Measurements from ENCODE around the gene RHOG.
"Not testable (repeated sequence)": the region's sequence is repeated elsewhere in the genome, so short reads cannot be mapped to it uniquely, and the experiment has no call there.

RHOG gene

DNA sequence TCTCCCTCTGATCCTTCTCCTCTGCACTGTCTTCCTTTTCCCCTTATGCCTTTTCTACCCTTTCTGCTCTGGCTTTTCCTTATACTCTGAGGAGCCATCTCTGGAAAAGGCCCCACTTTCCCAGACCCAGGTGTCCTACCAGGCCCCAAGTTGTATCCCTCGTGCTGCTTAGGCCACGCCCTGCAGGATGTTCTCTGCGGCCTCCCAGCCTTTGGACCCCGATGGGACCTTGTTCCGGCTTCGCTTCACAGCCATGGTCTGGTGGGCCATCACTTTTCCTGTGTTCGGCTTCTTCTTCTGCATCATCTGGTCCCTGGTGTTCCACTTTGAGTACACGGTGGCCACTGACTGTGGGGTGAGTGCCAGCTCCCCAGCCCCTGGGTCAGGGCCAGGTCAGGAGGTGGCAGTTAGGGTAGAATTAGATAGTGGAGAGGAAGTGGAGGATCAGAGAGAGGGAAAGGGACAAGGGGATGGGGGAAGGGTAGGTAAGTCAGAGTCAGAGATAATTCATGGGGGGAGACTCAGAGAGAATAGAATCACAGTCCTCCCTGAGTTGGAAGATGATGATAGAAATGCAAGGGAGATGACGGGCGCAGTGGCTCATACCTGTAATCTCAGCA, 23.5 kb downstream of the RHOG start:
- TF ChIP-seq TAF1 (IDR thresholded peaks at IDR 0.05; ENCODE audit: low read depth, low read length): no peak
- no peak for TF ChIP-seq SPI1 (IDR thresholded peaks at IDR 0.05; ENCODE audit: low read depth, low read length)
- TF ChIP-seq PAX5 (IDR thresholded peaks at IDR 0.05; ENCODE audit: insufficient read depth, low read length, severe bottlenecking): no peak
- TF ChIP-seq POLR2AphosphoS5 (IDR thresholded peaks at IDR 0.05; ENCODE audit: low read depth, low read length): no peak
- TF ChIP-seq POLR2A (IDR thresholded peaks at IDR 0.05; ENCODE audit: low read depth, low read length): no peak
- no peak for TF ChIP-seq POU2F2 (IDR thresholded peaks at IDR 0.05; ENCODE audit: low read depth, low read length)
- FAIRE-seq (no peak), DNase-seq (ENCODE audit: insufficient read length, low spot score) (no peak)

DNA sequence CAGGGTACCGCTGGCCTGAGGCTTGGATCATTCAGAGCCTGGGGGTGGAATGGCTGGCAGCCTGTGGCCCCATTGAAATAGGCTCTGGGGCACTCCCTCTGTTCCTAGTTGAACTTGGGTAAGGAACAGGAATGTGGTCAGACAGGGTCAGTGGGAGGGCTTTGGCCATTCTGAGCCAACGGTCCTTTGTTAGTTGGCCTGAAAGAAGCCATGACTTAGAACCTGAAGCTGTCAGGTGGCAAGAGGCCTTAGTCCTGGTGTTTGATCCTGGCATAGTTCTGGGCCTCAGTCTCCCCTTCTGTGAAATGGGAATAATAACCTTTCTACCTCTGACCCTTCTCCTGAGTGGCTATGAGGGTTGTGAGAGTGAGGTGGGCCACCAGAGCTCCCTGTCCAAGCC, 24.1 kb downstream of the RHOG start:
- TF ChIP-seq POLR2AphosphoS5 (IDR thresholded peaks at IDR 0.05; ENCODE audit: low read depth, low read length) (no peak), SPI1 (IDR thresholded peaks at IDR 0.05; ENCODE audit: low read depth, low read length) (no peak), POU2F2 (IDR thresholded peaks at IDR 0.05; ENCODE audit: low read depth, low read length) (no peak), POLR2A (IDR thresholded peaks at IDR 0.05; ENCODE audit: low read depth, low read length) (no peak), TAF1 (IDR thresholded peaks at IDR 0.05; ENCODE audit: low read depth, low read length) (no peak), PAX5 (IDR thresholded peaks at IDR 0.05; ENCODE audit: insufficient read depth, low read length, severe bottlenecking) (no peak)
- FAIRE-seq: no peak
- DNase-seq (ENCODE audit: insufficient read length, low spot score): no peak

- FAIRE-seq (no peak), DNase-seq (ENCODE audit: insufficient read length, low spot score) (no peak)
- TF ChIP-seq POLR2AphosphoS5 (IDR thresholded peaks at IDR 0.05; ENCODE audit: low read depth, low read length) (no peak), POU2F2 (IDR thresholded peaks at IDR 0.05; ENCODE audit: low read depth, low read length) (no peak), SPI1 (IDR thresholded peaks at IDR 0.05; ENCODE audit: low read depth, low read length) (no peak), POLR2A (IDR thresholded peaks at IDR 0.05; ENCODE audit: low read depth, low read length) (no peak), TAF1 (IDR thresholded peaks at IDR 0.05; ENCODE audit: low read depth, low read length) (no peak), PAX5 (IDR thresholded peaks at IDR 0.05; ENCODE audit: insufficient read depth, low read length, severe bottlenecking) (no peak)
Observed at GRCh38 chr11:3815845-3816244, 24.9 kb downstream of the RHOG start.

DNA sequence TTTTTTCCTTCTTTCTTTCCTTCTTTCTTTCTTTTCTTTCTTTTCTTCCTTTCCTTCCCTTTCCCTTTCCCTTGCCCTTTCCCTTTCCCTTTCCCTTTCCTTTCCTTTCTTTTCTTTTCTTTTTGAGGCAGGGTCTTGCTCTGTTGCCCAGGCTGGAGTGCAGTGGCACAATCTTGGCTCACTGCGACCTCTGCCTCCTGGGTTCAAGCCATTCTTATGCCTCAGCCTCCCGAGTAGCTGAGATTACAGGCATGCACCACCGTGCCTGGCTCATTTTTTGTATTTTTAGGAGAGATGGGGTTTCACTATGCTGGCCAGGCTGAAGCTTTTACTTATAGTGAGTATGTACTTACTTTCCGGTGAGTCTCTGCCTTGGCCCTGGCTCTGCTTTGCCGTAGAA, 25.9 kb downstream of the RHOG start:
- not testable (repeated sequence) for DNase-seq (ENCODE audit: insufficient read length, low spot score); FAIRE-seq

DNA sequence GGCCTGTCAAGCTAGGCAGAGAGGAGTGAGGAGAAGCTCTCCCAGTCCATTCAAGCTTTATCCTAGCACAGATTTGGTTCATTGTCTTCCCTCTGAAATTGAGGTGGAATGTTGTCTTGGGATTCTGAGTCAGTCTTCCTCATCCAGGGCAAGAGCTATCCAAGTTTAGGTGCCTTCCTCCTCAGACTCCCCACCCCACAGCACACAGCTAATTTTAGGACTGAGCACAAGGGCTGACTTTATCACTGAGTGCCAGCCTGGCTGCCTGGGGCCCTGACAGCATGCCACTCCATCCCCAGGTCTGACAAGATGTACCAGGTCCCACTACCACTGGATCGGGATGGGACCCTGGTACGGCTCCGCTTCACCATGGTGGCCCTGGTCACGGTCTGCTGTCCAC, 29.8 kb downstream of the RHOG start:
- DNase-seq (ENCODE audit: insufficient read length, low spot score) (no peak), FAIRE-seq (no peak)
- TF ChIP-seq POU2F2 (IDR thresholded peaks at IDR 0.05; ENCODE audit: low read depth, low read length) (no peak), POLR2AphosphoS5 (IDR thresholded peaks at IDR 0.05; ENCODE audit: low read depth, low read length) (no peak), PAX5 (IDR thresholded peaks at IDR 0.05; ENCODE audit: insufficient read depth, low read length, severe bottlenecking) (no peak), POLR2A (IDR thresholded peaks at IDR 0.05; ENCODE audit: low read depth, low read length) (no peak), SPI1 (IDR thresholded peaks at IDR 0.05; ENCODE audit: low read depth, low read length) (no peak), TAF1 (IDR thresholded peaks at IDR 0.05; ENCODE audit: low read depth, low read length) (no peak)

DNA sequence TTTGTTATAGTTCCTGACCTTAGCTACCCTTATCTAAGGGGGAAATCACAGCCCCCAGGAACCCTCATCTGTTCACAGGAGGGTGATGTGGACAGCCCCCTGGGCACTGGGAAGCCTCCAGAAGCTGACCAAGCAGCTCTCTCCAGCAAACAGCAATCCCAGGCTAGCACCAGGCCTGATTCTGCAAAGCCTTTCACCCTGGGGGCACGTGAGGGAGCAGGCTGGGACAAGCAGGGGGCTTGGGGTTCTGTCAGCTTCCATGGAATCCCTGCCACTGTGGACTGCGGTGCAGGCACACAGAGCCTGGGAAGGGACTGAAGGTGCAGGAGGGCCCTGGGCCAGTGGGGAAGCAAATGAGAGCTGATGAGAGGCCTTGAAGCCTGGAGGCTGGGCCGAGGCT, 30.3 kb downstream of the RHOG start:
- FAIRE-seq (no peak), DNase-seq (ENCODE audit: insufficient read length, low spot score) (no peak)
- TF ChIP-seq POLR2AphosphoS5 (IDR thresholded peaks at IDR 0.05; ENCODE audit: low read depth, low read length) (no peak), SPI1 (IDR thresholded peaks at IDR 0.05; ENCODE audit: low read depth, low read length) (no peak), POU2F2 (IDR thresholded peaks at IDR 0.05; ENCODE audit: low read depth, low read length) (no peak), POLR2A (IDR thresholded peaks at IDR 0.05; ENCODE audit: low read depth, low read length) (no peak), TAF1 (IDR thresholded peaks at IDR 0.05; ENCODE audit: low read depth, low read length) (no peak), PAX5 (IDR thresholded peaks at IDR 0.05; ENCODE audit: insufficient read depth, low read length, severe bottlenecking) (no peak)

DNA sequence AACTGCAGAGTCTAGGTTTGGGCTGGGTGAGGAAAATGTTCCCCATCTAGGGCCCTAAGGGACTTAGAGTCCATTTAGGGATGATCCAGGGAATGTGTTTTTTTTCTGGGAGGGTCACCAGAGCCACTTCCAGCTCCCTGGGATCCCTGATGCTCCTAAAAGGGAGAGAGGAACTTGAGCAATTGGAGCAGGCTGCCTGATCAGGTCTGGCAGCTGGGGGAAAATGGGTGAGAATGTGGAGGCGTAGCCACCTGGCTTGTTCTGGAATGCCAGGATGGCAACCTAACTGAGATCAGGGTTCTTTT, 31.2 kb downstream of the RHOG start:
- DNase-seq (ENCODE audit: insufficient read length, low spot score) (no peak), FAIRE-seq (no peak)
- TF ChIP-seq SPI1 (IDR thresholded peaks at IDR 0.05; ENCODE audit: low read depth, low read length) (no peak), PAX5 (IDR thresholded peaks at IDR 0.05; ENCODE audit: insufficient read depth, low read length, severe bottlenecking) (no peak), POLR2A (IDR thresholded peaks at IDR 0.05; ENCODE audit: low read depth, low read length) (no peak), POU2F2 (IDR thresholded peaks at IDR 0.05; ENCODE audit: low read depth, low read length) (no peak), TAF1 (IDR thresholded peaks at IDR 0.05; ENCODE audit: low read depth, low read length) (no peak), POLR2AphosphoS5 (IDR thresholded peaks at IDR 0.05; ENCODE audit: low read depth, low read length) (no peak)

GRCh38 chr11:3808861-3809623, 31.7 kb downstream of the RHOG start:
- peak; percentile 96 for FAIRE-seq
- no peak for TF ChIP-seq POU2F2 (IDR thresholded peaks at IDR 0.05; ENCODE audit: low read depth, low read length)
- no peak for TF ChIP-seq POLR2AphosphoS5 (IDR thresholded peaks at IDR 0.05; ENCODE audit: low read depth, low read length)
- TF ChIP-seq POLR2A (IDR thresholded peaks at IDR 0.05; ENCODE audit: low read depth, low read length): no peak
- TF ChIP-seq TAF1 (IDR thresholded peaks at IDR 0.05; ENCODE audit: low read depth, low read length): no peak
- no peak for TF ChIP-seq SPI1 (IDR thresholded peaks at IDR 0.05; ENCODE audit: low read depth, low read length)
- TF ChIP-seq PAX5 (IDR thresholded peaks at IDR 0.05; ENCODE audit: insufficient read depth, low read length, severe bottlenecking): no peak
- DNase-seq (ENCODE audit: insufficient read length, low spot score): peak; percentile 60

GRCh38 chr11:3807909-3808860, 32.6 kb downstream of the RHOG start, which contains the start of gene PGAP2:
TSS of gene PGAP2 (plus strand) at chr11:3808560. CDS start at chr11:3811260, 2,700 bp downstream.
- FAIRE-seq (peak; percentile 66), DNase-seq (ENCODE audit: insufficient read length, low spot score) (peak; percentile 74)
- TF ChIP-seq POLR2A (IDR thresholded peaks at IDR 0.05; ENCODE audit: low read depth, low read length) (no peak), TAF1 (IDR thresholded peaks at IDR 0.05; ENCODE audit: low read depth, low read length) (no peak), POU2F2 (IDR thresholded peaks at IDR 0.05; ENCODE audit: low read depth, low read length) (no peak), SPI1 (IDR thresholded peaks at IDR 0.05; ENCODE audit: low read depth, low read length) (0 out of 2 replicates have a peak, but pooled peaks have one; percentile 18)

All from GM12891 (cell line).